ENCODE measurements around the gene RPS6KA6.

The RPS6KA6 gene

DNA sequence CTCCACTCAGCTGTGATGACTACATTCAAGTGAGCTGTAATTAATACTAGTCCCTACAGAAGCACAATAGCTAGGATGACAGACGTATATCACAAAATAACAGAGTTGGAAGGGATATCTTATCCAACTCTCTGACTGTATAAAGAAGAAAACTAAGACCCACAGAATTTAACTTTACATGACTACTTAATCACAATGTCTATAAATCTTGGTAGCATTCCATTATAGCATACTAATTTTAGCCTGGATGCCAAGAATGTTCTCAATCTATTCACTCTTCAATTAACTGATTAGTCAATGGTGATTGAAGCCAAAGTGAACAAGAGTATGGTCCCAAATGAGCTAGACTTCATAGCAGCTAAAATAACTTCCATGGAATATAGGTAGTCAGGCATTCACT lies 31.2 kb downstream of the RPS6KA6 start:
- TF ChIP-seq, protein P1, sequence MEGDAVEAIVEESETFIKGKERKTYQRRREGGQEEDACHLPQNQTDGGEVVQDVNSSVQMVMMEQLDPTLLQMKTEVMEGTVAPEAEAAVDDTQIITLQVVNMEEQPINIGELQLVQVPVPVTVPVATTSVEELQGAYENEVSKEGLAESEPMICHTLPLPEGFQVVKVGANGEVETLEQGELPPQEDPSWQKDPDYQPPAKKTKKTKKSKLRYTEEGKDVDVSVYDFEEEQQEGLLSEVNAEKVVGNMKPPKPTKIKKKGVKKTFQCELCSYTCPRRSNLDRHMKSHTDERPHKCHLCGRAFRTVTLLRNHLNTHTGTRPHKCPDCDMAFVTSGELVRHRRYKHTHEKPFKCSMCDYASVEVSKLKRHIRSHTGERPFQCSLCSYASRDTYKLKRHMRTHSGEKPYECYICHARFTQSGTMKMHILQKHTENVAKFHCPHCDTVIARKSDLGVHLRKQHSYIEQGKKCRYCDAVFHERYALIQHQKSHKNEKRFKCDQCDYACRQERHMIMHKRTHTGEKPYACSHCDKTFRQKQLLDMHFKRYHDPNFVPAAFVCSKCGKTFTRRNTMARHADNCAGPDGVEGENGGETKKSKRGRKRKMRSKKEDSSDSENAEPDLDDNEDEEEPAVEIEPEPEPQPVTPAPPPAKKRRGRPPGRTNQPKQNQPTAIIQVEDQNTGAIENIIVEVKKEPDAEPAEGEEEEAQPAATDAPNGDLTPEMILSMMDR (conservative IDR thresholded peaks at IDR 0.05; ENCODE audit: low read depth, low read length) = no peak
- Histone ChIP-seq H3K27ac (no peak overlapping the region), H2AFZ (ENCODE audit: low read depth) (no peak overlapping the region), H3K79me2 (ENCODE audit: insufficient read depth, low read depth) (no peaks in the 10 kb centered on the region), H3K9ac (no peak overlapping the region), H3K4me1 (ENCODE audit: low read depth, poor library complexity, severe bottlenecking) (no peaks in the 10 kb centered on the region), H4K20me1 (ENCODE audit: insufficient read depth) (no peaks in the 10 kb centered on the region), H3K4me3 (IDR thresholded peaks at IDR 0.05; ENCODE audit: insufficient read depth, low read depth, low read length) (no peak overlapping the region), H3K4me2 (no peak overlapping the region), H3K27me3 (ENCODE audit: insufficient read depth, low read depth) (no peaks in the 10 kb centered on the region), H3K36me3 (ENCODE audit: insufficient read depth) (no peaks in the 10 kb centered on the region)

- no peak overlapping the region for H3K4me3 ChIP-seq (IDR thresholded peaks at IDR 0.05; ENCODE audit: insufficient read depth, low read depth, low read length)
- TF ChIP-seq, protein P1 (conservative IDR thresholded peaks at IDR 0.05; ENCODE audit: low read depth, low read length) = no peak
- H3K4me1 ChIP-seq (ENCODE audit: low read depth, poor library complexity, severe bottlenecking) = no peaks in the 10 kb centered on the region
Observed at GRCh38 chrX:84155938-84156337, 32.1 kb downstream of the RPS6KA6 start.

GRCh38 chrX:84153538-84153937 lies 34.5 kb downstream of the RPS6KA6 start:
- no peak overlapping the region for H3K9ac ChIP-seq
- no peaks in the 10 kb centered on the region for H3K27me3 ChIP-seq (ENCODE audit: insufficient read depth, low read depth)
- TF ChIP-seq, protein P1 (conservative IDR thresholded peaks at IDR 0.05; ENCODE audit: low read depth, low read length) = no peak
- H3K27ac ChIP-seq = no peak overlapping the region
- no peaks in the 10 kb centered on the region for H3K79me2 ChIP-seq (ENCODE audit: insufficient read depth, low read depth)
- no peaks in the 10 kb centered on the region for H3K4me1 ChIP-seq (ENCODE audit: low read depth, poor library complexity, severe bottlenecking)
- no peaks in the 10 kb centered on the region for H4K20me1 ChIP-seq (ENCODE audit: insufficient read depth)
- no peak overlapping the region for H2AFZ ChIP-seq (ENCODE audit: low read depth)
- no peaks in the 10 kb centered on the region for H3K36me3 ChIP-seq (ENCODE audit: insufficient read depth)
- H3K4me3 ChIP-seq (IDR thresholded peaks at IDR 0.05; ENCODE audit: insufficient read depth, low read depth, low read length) = no peak overlapping the region
- H3K4me2 ChIP-seq = no peak overlapping the region

More at GRCh38 chrX:84155938-84156337, 32.1 kb downstream of the RPS6KA6 start:
- Histone ChIP-seq H3K79me2 (ENCODE audit: insufficient read depth, low read depth) (no peaks in the 10 kb centered on the region), H4K20me1 (ENCODE audit: insufficient read depth) (no peaks in the 10 kb centered on the region), H3K4me2 (no peak overlapping the region), H2AFZ (ENCODE audit: low read depth) (no peak overlapping the region), H3K36me3 (ENCODE audit: insufficient read depth) (no peaks in the 10 kb centered on the region), H3K27me3 (ENCODE audit: insufficient read depth, low read depth) (no peaks in the 10 kb centered on the region), H3K9ac (no peak overlapping the region), H3K27ac (no peak overlapping the region)

DNA sequence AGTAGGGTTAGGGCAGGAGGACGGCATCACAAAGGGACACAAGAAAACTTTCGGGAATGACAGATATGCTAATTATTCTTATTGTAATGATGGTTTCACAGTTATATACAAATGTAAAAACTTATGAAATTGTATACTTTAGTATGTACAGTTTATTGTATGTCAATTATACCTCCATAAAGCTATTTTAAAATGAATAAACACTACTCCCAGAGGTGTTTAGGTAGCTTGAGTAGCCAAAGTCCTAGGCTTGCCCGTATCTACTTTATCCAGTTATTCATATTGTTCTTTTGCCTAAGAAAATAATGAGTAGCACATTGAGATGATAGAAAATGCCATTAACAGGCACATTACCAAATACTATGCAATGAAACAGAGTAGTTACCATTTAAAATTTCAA lies 43.0 kb downstream of the RPS6KA6 start:
- Histone ChIP-seq H3K4me3 (IDR thresholded peaks at IDR 0.05; ENCODE audit: insufficient read depth, low read depth, low read length) (no peak overlapping the region), H3K36me3 (ENCODE audit: insufficient read depth) (no peaks in the 10 kb centered on the region), H2AFZ (ENCODE audit: low read depth) (no peak overlapping the region), H4K20me1 (ENCODE audit: insufficient read depth) (no peaks in the 10 kb centered on the region), H3K27me3 (ENCODE audit: insufficient read depth, low read depth) (no peaks in the 10 kb centered on the region), H3K79me2 (ENCODE audit: insufficient read depth, low read depth) (no peaks in the 10 kb centered on the region), H3K9ac (no peak overlapping the region), H3K4me1 (ENCODE audit: low read depth, poor library complexity, severe bottlenecking) (no peaks in the 10 kb centered on the region), H3K4me2 (no peak overlapping the region), H3K27ac (no peak overlapping the region)
- TF ChIP-seq, protein P1 (conservative IDR thresholded peaks at IDR 0.05; ENCODE audit: low read depth, low read length) = no peak

Measured in KMS-11 (cell line).